KOPT-K1 (cell line): ENCODE measurements around the gene WTAP.
"Not testable (repeated sequence)": the region's sequence is repeated elsewhere in the genome, so short reads cannot be mapped to it uniquely, and the experiment has no call there.

Experiments
- H3K27ac ChIP-seq: fragments of 200-600 bp; sonication (generic); 2 replicates; pipeline ENCODE4 v1.5.1; 2016; ENCODE audit warnings: antibody characterized with exemption, mild to moderate bottlenecking, low read depth, low read length; ENCODE audit not compliant: poor library complexity, severe bottlenecking
- H3K36me3 ChIP-seq: fragments of 200-600 bp; sonication (generic); 2 replicates; pipeline ENCODE4 v1.5.1; 2017; ENCODE audit warnings: antibody characterized with exemption, mild to moderate bottlenecking, low read length, moderate library complexity; ENCODE audit not compliant: insufficient read depth
- H3K9me3 ChIP-seq: fragments of 200-600 bp; sonication (generic); 2 replicates; pipeline ENCODE4 v1.5.1; 2017; ENCODE audit warnings: antibody characterized with exemption, low read length, mild to moderate bottlenecking; ENCODE audit not compliant: insufficient read depth, poor library complexity, severe bottlenecking

The WTAP gene

GRCh38 chr6:159715605-159716004 lies 11.7 kb upstream of the WTAP start:
- H3K9me3 ChIP-seq, result no peaks in the 10 kb centered on the region
- H3K36me3 ChIP-seq, result no peaks in the 10 kb centered on the region
- H3K27ac ChIP-seq, result no peak overlapping the region

- no peaks in the 10 kb centered on the region for H3K9me3 ChIP-seq
- no peaks in the 10 kb centered on the region for H3K36me3 ChIP-seq
- no peak overlapping the region for H3K27ac ChIP-seq
These were observed 10.8 kb upstream of the WTAP start for GRCh38 chr6:159716247-159717096.

- peaks cover 13% of the 10 kb centered on the region; the same call in 1 of the 2 replicates for H3K36me3 ChIP-seq
- no peak overlapping the region for H3K27ac ChIP-seq
- no peaks in the 10 kb centered on the region for H3K9me3 ChIP-seq
These were observed 8.7 kb upstream of the WTAP start for GRCh38 chr6:159718634-159719033.

GRCh38 chr6:159719287-159719686 lies 8.0 kb upstream of the WTAP start:
- H3K9me3 ChIP-seq, result no peaks in the 10 kb centered on the region
- H3K36me3 ChIP-seq, result peaks cover 18% of the 10 kb centered on the region; the same call in 1 of the 2 replicates
- H3K27ac ChIP-seq, result no peak overlapping the region

- Histone ChIP-seq H3K9me3 (no peaks in the 10 kb centered on the region), H3K27ac (no peak overlapping the region), H3K36me3 (peaks cover 25% of the 10 kb centered on the region; the same call in 1 of the 2 replicates)
These were observed 6.6 kb upstream of the WTAP start for GRCh38 chr6:159720708-159721107.

GRCh38 chr6:159721981-159722380 lies 5.3 kb upstream of the WTAP start:
- not testable (repeated sequence) for H3K27ac ChIP-seq, H3K9me3 ChIP-seq
- H3K36me3 ChIP-seq, result peaks cover 25% of the 10 kb centered on the region; the same call in 1 of the 2 replicates

GRCh38 chr6:159722655-159723054 lies 4.7 kb upstream of the WTAP start:
- Histone ChIP-seq H3K36me3 (peaks cover 25% of the 10 kb centered on the region; the same call in 1 of the 2 replicates), H3K27ac (no peak overlapping the region), H3K9me3 (no peaks in the 10 kb centered on the region)

GRCh38 chr6:159723259-159723658 lies 4.0 kb upstream of the WTAP start:
- no peak overlapping the region for H3K27ac ChIP-seq
- H3K36me3 ChIP-seq, result peaks cover 25% of the 10 kb centered on the region; the same call in 1 of the 2 replicates
- no peaks in the 10 kb centered on the region for H3K9me3 ChIP-seq

GRCh38 chr6:159724778-159725177 lies 2.5 kb upstream of the WTAP start:
- Histone ChIP-seq H3K9me3 (no peaks in the 10 kb centered on the region), H3K36me3 (peaks cover 32% of the 10 kb centered on the region), H3K27ac (no peak overlapping the region)

GRCh38 chr6:159725208-159725607 lies 2.1 kb upstream of the WTAP start:
- H3K9me3 ChIP-seq, H3K27ac ChIP-seq: not testable (repeated sequence)
- peaks cover 34% of the 10 kb centered on the region for H3K36me3 ChIP-seq

- H3K9me3 ChIP-seq, result no peaks in the 10 kb centered on the region
- peaks cover 46% of the 10 kb centered on the region for H3K36me3 ChIP-seq
- H3K27ac ChIP-seq, result peak overlapping the region; percentile 97
These were observed 920 bp upstream of the WTAP start for GRCh38 chr6:159726255-159726917.

GRCh38 chr6:159727717-159728445 lies 575 bp downstream of the WTAP start:
- peak overlapping the region; percentile 97 for H3K27ac ChIP-seq
- no peaks in the 10 kb centered on the region for H3K9me3 ChIP-seq
- H3K36me3 ChIP-seq, result peaks cover 48% of the 10 kb centered on the region

GRCh38 chr6:159728531-159728964 lies 1.2 kb downstream of the WTAP start:
- Histone ChIP-seq H3K9me3 (no peaks in the 10 kb centered on the region), H3K36me3 (peaks cover 51% of the 10 kb centered on the region), H3K27ac (peak overlapping the region; percentile 97)

GRCh38 chr6:159729598-159730331 lies 2.5 kb downstream of the WTAP start:
- H3K36me3 ChIP-seq, result peaks cover 48% of the 10 kb centered on the region
- H3K27ac ChIP-seq, result peak overlapping the region; percentile 8
- H3K9me3 ChIP-seq, result no peaks in the 10 kb centered on the region
